ENCODE results near the gene KDM6B. TPM values are rescaled to one million over a fixed set of nuclear protein-coding genes. Genes with fewer than 3 reads are reported as not detected.

The KDM6B gene
- total and polyA plus RNA-seq, 4 donors: 2.5 to 11.5 (median 3.3) TPM

GRCh38 chr17:7820231-7820630 is 13.8 kb upstream of the KDM6B start:
- Histone ChIP-seq H3K27ac (ENCODE audit: low read depth in 1 of 2, low read length in 2 of 2) (no peak overlapping the region), H3K36me3 (ENCODE audit: control insufficient read depth in 4 of 4, insufficient read depth in 3 of 4, low read depth in 1 of 4, low read length in 3 of 4) (no peaks in the 10 kb centered on the region), H3K4me3 (ENCODE audit: low read depth in 1 of 3, low read length in 3 of 3) (no peak overlapping the region), H3K27me3 (ENCODE audit: control insufficient read depth in 4 of 4, insufficient read depth in 4 of 4, low read length in 3 of 4) (no peaks in the 10 kb centered on the region), H3K4me1 (ENCODE audit: control insufficient read depth in 4 of 4, insufficient read depth in 4 of 4, low read length in 3 of 4) (no peaks in the 10 kb centered on the region), H3K9ac (ENCODE audit: low read depth in 1 of 2, low read length in 2 of 2) (no peak overlapping the region), H3K9me3 (ENCODE audit: control insufficient read depth in 4 of 4, low read length in 3 of 4) (no peaks in the 10 kb centered on the region)
- DNase-seq (ENCODE audit: low spot score): no peak
- 83% methylated on average over 5 of the region's 5 CpGs for WGBS
- TF ChIP-seq NR2F2 (IDR thresholded peaks at IDR 0.05) (no peak), ATF3 (IDR thresholded peaks at IDR 0.05) (no peak)

GRCh38 chr17:7822126-7822525 is 11.9 kb upstream of the KDM6B start:
- H3K4me1 ChIP-seq (ENCODE audit: control insufficient read depth in 4 of 4, insufficient read depth in 4 of 4, low read length in 3 of 4): no peaks in the 10 kb centered on the region
- TF ChIP-seq HNF4G (IDR thresholded peaks at IDR 0.05): no peak
- TF ChIP-seq SP1 (IDR thresholded peaks at IDR 0.05): no peak
- TF ChIP-seq TAF1 (conservative IDR thresholded peaks at IDR 0.05): no peak
- TF ChIP-seq HNF4A (conservative IDR thresholded peaks at IDR 0.05): no peak
- no peak for TF ChIP-seq FOXA2 (IDR thresholded peaks at IDR 0.05)
- TF ChIP-seq EGR1 (IDR thresholded peaks at IDR 0.05; ENCODE audit: low read depth in 2 of 2): no peak
- no peak for TF ChIP-seq ATF3 (IDR thresholded peaks at IDR 0.05)
- TF ChIP-seq CTCF (IDR thresholded peaks at IDR 0.05; ENCODE audit: low read depth, low read length, missing input control): no peak
- no peak for TF ChIP-seq REST (IDR thresholded peaks at IDR 0.05)
- TF ChIP-seq NR2F2 (IDR thresholded peaks at IDR 0.05): no peak
- TF ChIP-seq FOXA1 (IDR thresholded peaks at IDR 0.05): no peak
- TF ChIP-seq ZBTB33 (IDR thresholded peaks at IDR 0.05): no peak
- no peak for TF ChIP-seq RXRA (IDR thresholded peaks at IDR 0.05)
- TF ChIP-seq RAD21 (IDR thresholded peaks at IDR 0.05): no peak
- TF ChIP-seq MAX (IDR thresholded peaks at IDR 0.05): no peak
- TF ChIP-seq YY1 (IDR thresholded peaks at IDR 0.05): no peak
- TF ChIP-seq GABPA (IDR thresholded peaks at IDR 0.05 in 1 of 2, conservative IDR thresholded peaks at IDR 0.05 in 1 of 2): no peak
- TF ChIP-seq JUND (IDR thresholded peaks at IDR 0.05): no peak
- DNase-seq (ENCODE audit: low spot score): no peak
- 69% methylated on average over 14 of the region's 14 CpGs for WGBS
- H3K36me3 ChIP-seq (ENCODE audit: control insufficient read depth in 4 of 4, insufficient read depth in 3 of 4, low read depth in 1 of 4, low read length in 3 of 4): no peaks in the 10 kb centered on the region
- H3K27me3 ChIP-seq (ENCODE audit: control insufficient read depth in 4 of 4, insufficient read depth in 4 of 4, low read length in 3 of 4): no peaks in the 10 kb centered on the region
- no peaks in the 10 kb centered on the region for H3K9me3 ChIP-seq (ENCODE audit: control insufficient read depth in 4 of 4, low read length in 3 of 4)
- H3K9ac ChIP-seq (ENCODE audit: low read depth in 1 of 2, low read length in 2 of 2): no peak overlapping the region
- H3K27ac ChIP-seq (ENCODE audit: low read depth in 1 of 2, low read length in 2 of 2): no peak overlapping the region
- H3K4me3 ChIP-seq (ENCODE audit: low read depth in 1 of 3, low read length in 3 of 3): no peak overlapping the region

Measured in liver (tissue), 9 donors.